Motor neuron (in vitro differentiated cells): ENCODE data around the gene SAMD4A. TPM values are rescaled to one million over a fixed set of nuclear protein-coding genes. Genes with fewer than 3 reads are reported as not detected.

Source experiments
- ATAC-seq, 8 experiments: fragments of 200-7000 bp; cut with Tn5 transposase; replicated peaks in 6 of 8; 2 replicates each; pipeline ENCODE4 v1.8.0; 2021; ENCODE audit warnings: mild to moderate bottlenecking in 8 of 8, moderate library complexity in 8 of 8
- H3K27ac ChIP-seq, 2 donors: fragments of 250-450 bp; sonication (Bioruptor Pico); 2 replicates each; pipeline ENCODE4 v1.9.0; 2021; ENCODE audit warnings: antibody characterized with exemption in 2 of 2, mild to moderate bottlenecking in 2 of 2, moderate library complexity in 1 of 2
- H3K4me1 ChIP-seq, 2 donors: fragments of 250-450 bp; sonication (Bioruptor Pico); replicated peaks in 1 of 2; 2 replicates each; pipeline ENCODE4 v1.6.1; 2021; ENCODE audit warnings: antibody characterized with exemption in 2 of 2, mild to moderate bottlenecking in 2 of 2, moderate library complexity in 1 of 2
- H3K4me3 ChIP-seq, 5 donors: fragments of 250-450 bp; sonication (Bioruptor Pico); 2 replicates each; pipeline ENCODE4 v1.9.0; 2021; ENCODE audit warnings: antibody characterized with exemption in 5 of 5, mild to moderate bottlenecking in 5 of 5, moderate library complexity in 4 of 5
- WGBS, 10 experiments: fragments of 450-650 bp; shearing (Covaris generic); methylation state at CpG; one replicate each; pipeline ENCODE4 v1.0.0; 2022; 5-methylcytosine and 5-hydroxymethylcytosine counted together
- in situ Hi-C, 9 experiments: fragments of 400-800 bp; cut with MboI; loops; one replicate each; pipeline ENCODE4 v1.15.0; 2021; ENCODE audit warnings: low sequenced_read_pairs in 9 of 9, low pct_unique_long_range_greater_than_20kb in 2 of 9; ENCODE audit not compliant: unreplicated experiment in 9 of 9
- total RNA-seq, 8 experiments: library from RNA; unstranded; fragments of 300-600 nt; gene quantifications; 2 replicates each; pipeline versions ENCODE4 v1.2.3 to v1.2.4, GENCODE V29; 2022

The SAMD4A gene
- total RNA-seq, 8 experiments from 2014 or later: 2.1 to 38.6 (median 9.9) TPM

DNA sequence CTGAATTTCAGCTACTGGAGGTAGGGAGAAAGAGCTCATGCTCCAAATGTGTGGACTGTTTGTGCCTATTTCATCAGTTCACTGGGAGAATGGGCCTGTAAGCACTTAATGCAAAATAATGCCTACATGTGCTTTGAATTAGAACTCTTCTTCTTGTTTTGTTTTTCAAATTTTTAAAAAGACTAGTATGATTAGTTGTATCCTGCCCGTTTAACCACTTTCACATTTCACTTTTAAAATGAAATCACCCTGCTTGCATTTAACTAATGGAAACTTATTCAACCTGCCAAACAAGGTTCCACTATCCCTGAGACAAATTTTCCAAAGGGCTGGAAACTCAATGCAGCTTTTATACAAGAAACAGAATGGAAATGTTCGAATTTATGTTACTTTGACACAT is 79.7 kb downstream of the SAMD4A start:
- in situ Hi-C loops: no loop called here
- no peak for ATAC-seq
- no peak overlapping the region for H3K4me3 ChIP-seq
- H3K4me1 ChIP-seq: peaks cover 0 to 7% of the 10 kb centered on the region in 2 donors
- 0 to 88% (median 37%) methylated on average over 1 to 2 of the region's 2 CpGs; no CpG with 5 or more reads in 2 of the 10 experiments for WGBS, 10 experiments
- H3K27ac ChIP-seq: no peak overlapping the region

DNA sequence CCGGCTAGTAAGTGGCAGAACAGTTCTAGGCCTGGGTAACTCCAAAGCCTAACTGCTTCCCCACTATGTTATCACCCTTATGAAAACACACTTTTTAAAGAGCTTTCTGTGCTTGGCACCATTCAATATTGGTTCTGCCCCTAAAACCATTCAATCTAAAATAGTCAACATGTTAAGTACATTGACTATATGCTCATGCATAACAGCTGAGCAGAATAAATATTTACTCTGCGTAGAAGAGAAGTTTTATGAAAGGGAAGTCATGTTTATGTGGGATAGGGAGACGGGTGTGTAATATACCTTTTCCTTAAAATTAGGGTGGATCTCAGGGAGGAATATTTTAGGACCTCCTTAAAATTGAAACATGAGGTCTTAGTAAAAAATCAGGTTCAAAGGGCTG is 80.5 kb downstream of the SAMD4A start:
- ATAC-seq: peak in 1 of 8 experiments; percentile 23
- WGBS, 10 experiments: 82 to 100% (median 86%) methylated on average over 1 to 3 of the region's 3 CpGs; no CpG with 5 or more reads in 1 of the 10 experiments
- no peak overlapping the region for H3K4me3 ChIP-seq
- peaks cover 0 to 12% of the 10 kb centered on the region in 2 donors for H3K4me1 ChIP-seq
- in situ Hi-C loops: no loop called here
- no peak overlapping the region for H3K27ac ChIP-seq

GRCh38 chr14:54649056-54649455 is 82.1 kb downstream of the SAMD4A start:
- no peak overlapping the region for H3K27ac ChIP-seq
- peaks cover 0 to 12% of the 10 kb centered on the region in 2 donors for H3K4me1 ChIP-seq
- 60 to 100% (median 91%) methylated on average over 1 to 6 of the region's 6 CpGs; no CpG with 5 or more reads in 2 of the 10 experiments for WGBS, 10 experiments
- no peak overlapping the region for H3K4me3 ChIP-seq
- in situ Hi-C loops: no loop called here
- ATAC-seq: no peak

DNA sequence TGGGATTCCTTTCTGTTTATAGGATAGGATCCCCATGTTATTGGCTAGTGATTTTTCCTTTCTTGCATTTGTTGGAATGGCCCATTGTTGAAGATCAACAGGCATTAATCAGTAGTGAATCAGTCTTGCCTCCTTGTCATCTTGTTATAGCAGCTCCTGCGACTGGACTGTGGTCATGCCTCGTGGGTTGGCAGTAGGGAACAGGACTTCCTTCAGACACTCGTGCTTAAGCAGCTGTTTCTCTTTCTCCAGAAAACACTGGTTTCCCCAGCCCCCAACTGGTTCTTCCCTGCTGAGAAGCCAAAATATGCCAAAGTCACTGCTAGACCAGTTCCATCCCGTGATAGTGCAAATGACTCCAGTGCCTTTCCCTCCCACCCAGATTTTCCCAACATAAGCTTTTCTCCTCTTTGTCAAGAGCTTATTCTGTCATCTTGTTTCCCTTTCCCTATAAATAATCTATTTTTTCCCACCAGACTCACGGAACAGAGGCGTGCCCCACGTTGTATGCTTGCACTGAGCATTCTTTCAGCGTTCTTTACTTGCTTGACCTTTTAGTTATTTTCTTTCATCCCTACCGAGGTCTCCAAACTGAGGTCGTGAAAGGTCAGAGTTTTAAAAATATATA is 83.5 kb downstream of the SAMD4A start:
- in situ Hi-C loops: no loop called here
- WGBS, 10 experiments: 8 to 76% (median 47%) methylated on average over 3 to 10 of the region's 10 CpGs
- peak in 7 of 8 experiments; percentile 25 to 59 (median 38) for ATAC-seq
- H3K4me1 ChIP-seq: peaks cover 0 to 12% of the 10 kb centered on the region in 2 donors
- H3K27ac ChIP-seq: no peak overlapping the region
- H3K4me3 ChIP-seq: no peak overlapping the region

DNA sequence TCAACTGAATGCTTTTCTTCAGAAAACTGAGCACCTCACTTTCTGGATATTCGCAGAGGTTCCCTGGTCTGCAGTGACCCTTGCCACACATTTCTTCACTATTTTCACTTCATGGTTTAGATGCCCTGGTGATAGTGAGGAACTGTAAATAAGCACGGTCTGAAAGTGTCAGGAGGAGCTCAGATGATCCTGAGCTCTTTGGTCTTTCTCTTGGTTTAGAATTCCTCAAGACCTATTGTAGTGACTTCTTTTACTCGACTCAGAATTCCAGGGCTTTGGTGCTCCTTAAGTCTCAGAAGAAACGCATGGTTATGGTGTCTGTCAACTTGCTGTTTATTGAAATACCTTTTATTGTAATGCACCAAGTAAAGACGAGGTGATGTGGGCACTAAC is 84.0 kb downstream of the SAMD4A start:
- peaks cover 0 to 12% of the 10 kb centered on the region in 2 donors for H3K4me1 ChIP-seq
- H3K4me3 ChIP-seq: no peak overlapping the region
- H3K27ac ChIP-seq: no peak overlapping the region
- WGBS, 10 experiments: 20 to 89% (median 66%) methylated on average over 1 to 4 of the region's 5 CpGs
- in situ Hi-C loops: no loop called here
- ATAC-seq: no peak

DNA sequence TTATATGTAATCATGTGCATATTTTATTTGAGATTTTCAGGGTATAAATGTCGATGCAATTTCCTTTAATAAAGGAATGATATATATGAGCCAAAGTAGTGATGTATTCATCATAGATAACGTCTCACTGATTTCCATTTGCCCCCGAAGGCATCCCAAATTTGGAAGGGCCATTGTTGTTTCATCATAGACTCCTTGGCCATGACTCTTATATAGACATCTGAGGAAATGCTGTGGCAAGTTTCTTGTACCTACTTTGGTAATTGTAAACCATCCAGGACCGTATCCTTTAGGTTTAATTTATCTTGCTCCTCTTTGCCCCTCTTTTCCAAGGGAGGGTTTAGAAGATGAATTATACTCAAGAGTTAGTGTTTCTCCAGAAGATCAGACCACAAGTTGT is 84.7 kb downstream of the SAMD4A start:
- Histone ChIP-seq H3K4me1 (peaks cover 0 to 12% of the 10 kb centered on the region in 2 donors), H3K4me3 (no peak overlapping the region), H3K27ac (no peak overlapping the region)
- in situ Hi-C loops: no loop called here
- 5 to 87% (median 11%) methylated on average over 3 to 4 of the region's 4 CpGs; no CpG with 5 or more reads in 4 of the 10 experiments for WGBS, 10 experiments
- ATAC-seq: no peak

DNA sequence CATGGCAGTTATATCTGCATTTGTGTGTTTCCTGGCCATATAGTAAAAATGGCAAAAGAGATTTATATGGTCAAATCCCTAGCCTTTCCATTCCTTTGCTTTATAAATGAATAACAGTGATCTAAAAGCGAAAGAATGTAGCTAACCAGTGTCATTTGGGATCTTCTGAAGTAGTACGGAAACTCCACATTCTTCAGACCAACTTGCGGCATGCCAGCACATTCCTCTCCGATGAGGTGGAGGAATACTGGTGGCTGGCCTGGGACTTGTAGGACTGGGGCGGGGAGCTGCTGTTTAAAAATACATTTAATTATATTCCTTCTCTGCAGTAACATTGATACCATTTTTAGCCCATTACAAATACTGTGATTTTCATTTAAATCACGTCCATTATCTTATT is 85.3 kb downstream of the SAMD4A start:
- no peak overlapping the region for H3K4me3 ChIP-seq
- in situ Hi-C loops: no loop called here
- WGBS, 10 experiments: 0 to 84% (median 56%) methylated on average over 3 to 6 of the region's 6 CpGs
- no peak overlapping the region for H3K27ac ChIP-seq
- H3K4me1 ChIP-seq: peaks cover 0 to 12% of the 10 kb centered on the region in 2 donors
- peak; percentile 86 to 98 (median 93) for ATAC-seq

- WGBS, 10 experiments: 10 to 100% (median 73%) methylated on average over 2 to 11 of the region's 11 CpGs
- Histone ChIP-seq H3K4me3 (no peak overlapping the region), H3K27ac (no peak overlapping the region), H3K4me1 (peaks cover 0 to 12% of the 10 kb centered on the region in 2 donors)
- ATAC-seq: peak; percentile 12 to 70 (median 48)
- in situ Hi-C loops: no loop called here
Measured at GRCh38 chr14:54652605-54653052, 85.7 kb downstream of the SAMD4A start.

- peaks cover 0 to 12% of the 10 kb centered on the region in 2 donors for H3K4me1 ChIP-seq
- H3K4me3 ChIP-seq: no peak overlapping the region
- no peak overlapping the region for H3K27ac ChIP-seq
- in situ Hi-C loops: no loop called here
- ATAC-seq: no peak
- 39 to 100% (median 86%) methylated on average over 2 to 10 of the region's 11 CpGs for WGBS, 10 experiments
Measured at GRCh38 chr14:54653712-54654469, 87.0 kb downstream of the SAMD4A start.

DNA sequence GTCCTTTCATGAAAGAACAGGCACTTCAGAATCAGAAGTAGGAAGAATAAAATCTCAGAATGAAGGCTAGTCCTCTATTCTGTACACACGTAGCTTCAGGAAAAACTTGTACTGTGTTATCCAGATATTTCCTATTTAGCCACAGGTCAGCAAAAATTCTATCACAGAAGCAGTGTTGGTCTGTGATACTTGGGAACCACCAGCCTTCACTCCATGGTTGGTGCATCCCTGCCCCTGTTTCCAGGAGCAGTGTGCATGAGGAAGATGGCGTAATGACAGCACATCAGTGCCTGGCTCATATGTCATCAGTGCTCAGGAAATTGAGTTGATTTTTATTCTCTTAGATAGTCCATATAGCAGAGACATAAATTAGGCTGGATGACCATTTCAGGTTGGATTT is 87.7 kb downstream of the SAMD4A start:
- Histone ChIP-seq H3K4me1 (peaks cover 0 to 12% of the 10 kb centered on the region in 2 donors), H3K27ac (no peak overlapping the region), H3K4me3 (no peak overlapping the region)
- in situ Hi-C loops: no loop called here
- ATAC-seq: no peak
- WGBS, 10 experiments: 80 to 100% (median 92%) methylated on average over 1 to 2 of the region's 2 CpGs; no CpG with 5 or more reads in 3 of the 10 experiments

GRCh38 chr14:54658836-54659235 is 91.9 kb downstream of the SAMD4A start:
- H3K4me1 ChIP-seq: no peaks in the 10 kb centered on the region
- no peak overlapping the region for H3K4me3 ChIP-seq
- WGBS, 10 experiments: 40 to 96% (median 90%) methylated on average over 2 to 3 of the region's 3 CpGs; no CpG with 5 or more reads in 3 of the 10 experiments
- in situ Hi-C loops: no loop called here
- no peak overlapping the region for H3K27ac ChIP-seq
- ATAC-seq: no peak

GRCh38 chr14:54659365-54659764 is 92.4 kb downstream of the SAMD4A start:
- no peak overlapping the region for H3K27ac ChIP-seq
- in situ Hi-C loops: no loop called here
- 0 to 100% (median 90%) methylated on average over 1 to 6 of the region's 6 CpGs; no CpG with 5 or more reads in 3 of the 10 experiments for WGBS, 10 experiments
- no peak overlapping the region for H3K4me3 ChIP-seq
- no peak for ATAC-seq
- H3K4me1 ChIP-seq: no peaks in the 10 kb centered on the region

DNA sequence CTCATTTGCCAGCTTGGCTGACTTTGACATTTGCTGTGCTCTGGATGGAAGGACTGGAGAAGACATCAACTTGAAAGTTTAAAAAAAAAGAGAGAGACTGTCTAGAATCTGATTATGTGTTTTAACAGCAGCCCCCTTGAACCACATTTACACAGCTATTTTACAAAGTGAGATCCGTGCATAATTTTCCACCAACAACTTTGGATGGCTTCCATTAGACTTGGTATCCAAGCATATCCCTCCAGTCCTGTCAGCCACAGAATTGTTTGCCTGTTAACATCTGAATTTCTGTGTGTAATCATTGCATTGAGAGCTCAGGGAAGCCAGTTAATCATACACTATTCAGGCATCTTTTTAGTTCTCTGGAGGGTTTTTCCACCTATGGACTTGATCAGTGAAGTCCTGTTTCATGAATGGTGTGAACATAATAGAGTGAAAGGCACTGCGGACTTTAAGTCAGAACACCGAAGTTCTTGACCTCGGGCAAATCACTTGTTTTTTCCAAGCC is 93.7 kb downstream of the SAMD4A start:
- in situ Hi-C loops: no loop called here
- ATAC-seq: peak in 1 of 8 experiments; percentile 36
- H3K4me3 ChIP-seq: no peak overlapping the region
- no peaks in the 10 kb centered on the region for H3K4me1 ChIP-seq
- H3K27ac ChIP-seq: no peak overlapping the region
- WGBS, 10 experiments: 0 to 90% (median 80%) methylated on average over 1 to 4 of the region's 4 CpGs; no CpG with 5 or more reads in 1 of the 10 experiments
